LNCaP clone FGC (cell line): ENCODE results near the gene GM2A.

Experiments used
- DNase-seq: peaks from one replicate; pipeline ENCODE4 v3.0.0-alpha.2; 2011; ENCODE audit warnings: low read depth
- H3K4me3 ChIP-seq: 2 replicates; pipeline ENCODE4 v1.5.1; 2011; ENCODE audit warnings: mild to moderate bottlenecking, low read depth, low read length, control low read depth
- TF ChIP-seq, protein P1 (sequence below): IDR thresholded peaks from 2 replicates; pipeline ENCODE4 v1.5.1; 2012; ENCODE audit warnings: mild to moderate bottlenecking; ENCODE audit not compliant: control insufficient read depth, insufficient read depth; ENCODE audit errors: extremely low read depth

The GM2A gene

DNA sequence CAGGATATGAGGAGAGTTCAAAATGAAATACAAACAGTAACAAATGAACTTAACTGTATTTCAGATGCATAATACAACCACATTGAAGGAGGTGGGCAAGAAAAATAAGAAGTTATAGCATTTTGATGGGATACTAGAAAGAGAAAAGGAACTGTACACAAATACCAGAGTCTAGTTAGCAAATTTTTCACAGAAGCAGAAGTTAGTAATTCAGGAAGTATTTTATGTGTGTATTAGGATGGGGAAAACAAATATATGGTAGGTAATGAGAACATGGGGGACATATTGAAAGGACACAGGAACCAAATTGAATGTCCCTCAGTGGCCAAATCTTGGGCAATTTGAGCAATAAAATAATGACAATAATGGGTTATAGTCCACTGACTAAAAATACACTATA lies 18.4 kb downstream of the GM2A start:
- no peak for DNase-seq
- TF ChIP-seq, protein P1, sequence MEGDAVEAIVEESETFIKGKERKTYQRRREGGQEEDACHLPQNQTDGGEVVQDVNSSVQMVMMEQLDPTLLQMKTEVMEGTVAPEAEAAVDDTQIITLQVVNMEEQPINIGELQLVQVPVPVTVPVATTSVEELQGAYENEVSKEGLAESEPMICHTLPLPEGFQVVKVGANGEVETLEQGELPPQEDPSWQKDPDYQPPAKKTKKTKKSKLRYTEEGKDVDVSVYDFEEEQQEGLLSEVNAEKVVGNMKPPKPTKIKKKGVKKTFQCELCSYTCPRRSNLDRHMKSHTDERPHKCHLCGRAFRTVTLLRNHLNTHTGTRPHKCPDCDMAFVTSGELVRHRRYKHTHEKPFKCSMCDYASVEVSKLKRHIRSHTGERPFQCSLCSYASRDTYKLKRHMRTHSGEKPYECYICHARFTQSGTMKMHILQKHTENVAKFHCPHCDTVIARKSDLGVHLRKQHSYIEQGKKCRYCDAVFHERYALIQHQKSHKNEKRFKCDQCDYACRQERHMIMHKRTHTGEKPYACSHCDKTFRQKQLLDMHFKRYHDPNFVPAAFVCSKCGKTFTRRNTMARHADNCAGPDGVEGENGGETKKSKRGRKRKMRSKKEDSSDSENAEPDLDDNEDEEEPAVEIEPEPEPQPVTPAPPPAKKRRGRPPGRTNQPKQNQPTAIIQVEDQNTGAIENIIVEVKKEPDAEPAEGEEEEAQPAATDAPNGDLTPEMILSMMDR = no peak
- H3K4me3 ChIP-seq = no peak overlapping the region

DNA sequence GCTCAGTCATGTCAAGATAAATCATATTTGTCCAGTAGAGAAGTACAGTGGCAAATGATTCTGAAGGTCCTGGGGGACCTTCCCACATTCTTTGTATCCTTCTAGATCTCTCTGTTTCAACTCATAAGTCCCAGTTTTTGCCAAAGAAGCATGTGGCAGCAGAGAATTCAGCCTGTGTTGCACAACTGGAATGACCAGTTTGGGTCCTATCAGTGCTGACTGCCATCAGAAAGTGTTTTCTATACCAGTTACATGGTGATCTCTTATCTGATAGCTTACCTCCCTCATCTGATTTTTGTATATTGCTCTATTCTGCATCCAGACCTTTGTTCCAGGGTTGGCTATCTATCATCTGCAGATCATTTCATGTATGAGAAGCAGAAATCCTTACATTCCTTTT lies 21.7 kb downstream of the GM2A start:
- peak; percentile 78 for DNase-seq
- H3K4me3 ChIP-seq = no peak overlapping the region
- TF ChIP-seq, protein P1 = no peak

DNA sequence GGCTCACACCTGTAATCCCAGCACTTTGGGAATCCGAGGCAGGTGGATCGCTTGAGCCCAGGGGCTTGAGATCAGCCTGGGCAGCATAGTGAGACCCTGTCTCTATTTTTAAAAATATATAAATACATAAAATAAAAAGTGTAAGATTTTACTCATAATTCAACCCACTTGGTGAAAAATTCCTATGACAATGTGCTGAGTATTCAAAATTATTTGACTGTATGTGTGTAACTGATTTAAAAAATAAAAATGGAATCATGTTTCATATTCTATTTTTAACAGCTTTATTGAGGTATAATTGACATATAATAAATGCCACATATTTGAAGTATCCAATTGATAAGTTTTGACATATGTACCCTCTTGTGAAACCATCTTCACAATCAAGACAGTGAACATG lies 22.8 kb downstream of the GM2A start:
- H3K4me3 ChIP-seq = no peak overlapping the region
- TF ChIP-seq, protein P1 = no peak
- DNase-seq = no peak

DNA sequence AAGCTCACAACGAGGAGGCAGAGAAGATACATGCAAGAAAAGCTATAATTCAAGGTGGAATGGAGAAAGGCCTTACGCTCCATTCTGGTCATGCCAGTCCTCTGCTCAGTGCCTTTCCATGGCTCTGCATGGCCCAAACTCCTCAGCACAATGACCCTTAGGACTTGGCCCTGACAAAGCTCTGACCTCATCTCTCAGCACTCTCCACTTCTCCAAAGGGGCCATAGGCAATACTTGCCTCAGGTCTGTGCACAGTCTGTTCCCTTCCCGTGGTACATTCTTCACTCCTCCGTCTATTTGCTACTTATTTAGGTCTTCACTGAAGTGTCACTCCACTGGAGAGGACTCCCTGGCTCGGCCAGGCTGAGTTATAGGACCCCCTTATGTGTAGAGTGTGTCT lies 25.9 kb downstream of the GM2A start:
- H3K4me3 ChIP-seq = no peak overlapping the region
- TF ChIP-seq, protein P1 = no peak
- DNase-seq = no peak

DNA sequence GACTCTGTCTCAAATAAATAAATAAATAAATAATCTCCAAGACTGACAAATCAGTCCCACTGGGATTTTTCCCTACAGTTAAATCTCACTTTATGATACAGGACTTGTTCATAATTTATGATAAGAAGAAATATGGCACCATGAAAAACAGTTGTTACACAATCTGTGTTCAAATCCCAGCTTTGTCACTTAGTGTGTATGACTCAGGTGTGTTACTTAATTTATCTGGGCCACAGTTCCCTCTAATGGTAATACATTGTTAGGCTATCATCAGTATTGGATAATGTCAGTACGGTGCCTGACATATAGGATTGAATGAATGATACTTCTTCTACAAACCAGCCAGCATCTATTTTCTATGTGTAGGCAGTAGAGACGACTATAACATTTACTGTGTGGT lies 27.5 kb downstream of the GM2A start:
- DNase-seq = no peak
- H3K4me3 ChIP-seq = no peak overlapping the region
- TF ChIP-seq, protein P1 = no peak

DNA sequence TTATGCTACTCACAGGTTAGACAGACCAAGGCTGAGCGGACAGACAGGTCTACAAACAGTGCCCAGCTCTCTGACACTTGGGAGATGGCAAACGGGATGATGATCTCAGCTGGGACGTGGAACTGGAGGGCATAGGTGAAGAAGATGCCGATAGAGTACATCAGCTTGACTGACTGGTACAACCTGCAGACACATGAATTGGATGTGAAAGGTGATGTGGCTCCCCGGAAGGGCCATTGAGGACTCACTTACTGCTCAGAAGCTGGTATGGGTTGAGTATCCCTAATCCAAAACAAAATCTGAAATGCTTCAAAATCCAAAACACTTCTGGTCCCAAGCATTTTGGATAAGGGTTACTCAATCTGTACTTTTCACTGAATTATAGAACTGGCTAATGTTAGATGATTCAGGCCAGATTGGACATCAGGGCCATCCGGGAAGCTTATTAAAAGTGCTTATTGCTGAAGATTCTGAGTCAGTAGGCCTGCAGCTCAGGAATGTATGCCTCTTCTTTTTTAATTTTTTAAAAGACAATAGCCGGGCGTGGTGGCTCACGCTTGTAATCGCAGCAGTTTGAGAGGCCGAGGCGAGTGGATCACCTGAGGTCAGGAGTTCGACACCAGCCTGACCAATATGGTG lies 28.1 kb downstream of the GM2A start:
- no peak overlapping the region for H3K4me3 ChIP-seq
- DNase-seq = no peak
- TF ChIP-seq, protein P1 = no peak
